HG02588 (cell line): ENCODE data around the gene CBX4.

Source experiments
- ATAC-seq: cut with Tn5 transposase; IDR thresholded peaks from one replicate; pipeline ENCODE4 v1.9.1; 2021; ENCODE audit warnings: mild to moderate bottlenecking, moderate library complexity; ENCODE audit not compliant: unreplicated experiment

The CBX4 gene

GRCh38 chr17:79790805-79791734, 48.2 kb downstream of the CBX4 start:
- no peak for ATAC-seq

- no peak for ATAC-seq
Measured at GRCh38 chr17:79789943-79790804, 49.1 kb downstream of the CBX4 start.

- ATAC-seq: no peak
Measured at GRCh38 chr17:79788989-79789942, 50.0 kb downstream of the CBX4 start.

- no peak for ATAC-seq
Measured at GRCh38 chr17:79788455-79788854, 50.8 kb downstream of the CBX4 start.

GRCh38 chr17:79786930-79787643, 52.2 kb downstream of the CBX4 start:
- ATAC-seq: no peak

- ATAC-seq: no peak
Measured at GRCh38 chr17:79785900-79786810, 53.1 kb downstream of the CBX4 start.

- no peak for ATAC-seq
Measured at GRCh38 chr17:79785017-79785899, 54.0 kb downstream of the CBX4 start.

GRCh38 chr17:79784353-79785016, 54.8 kb downstream of the CBX4 start:
- no peak for ATAC-seq

GRCh38 chr17:79783891-79784290, 55.3 kb downstream of the CBX4 start:
- no peak for ATAC-seq
